DMS 273 (cell line): Measurements from ENCODE around the gene ARHGEF7.
A peak's percentile ranks its signal among the peaks of the same experiment; 100 is the strongest.

ENCODE experiments used
- DNase-seq: peaks from one replicate; lab custom pipeline; 2025; ENCODE audit not compliant: unreplicated experiment; lab: John Stamatoyannopoulos, UW

ARHGEF7 gene

DNA sequence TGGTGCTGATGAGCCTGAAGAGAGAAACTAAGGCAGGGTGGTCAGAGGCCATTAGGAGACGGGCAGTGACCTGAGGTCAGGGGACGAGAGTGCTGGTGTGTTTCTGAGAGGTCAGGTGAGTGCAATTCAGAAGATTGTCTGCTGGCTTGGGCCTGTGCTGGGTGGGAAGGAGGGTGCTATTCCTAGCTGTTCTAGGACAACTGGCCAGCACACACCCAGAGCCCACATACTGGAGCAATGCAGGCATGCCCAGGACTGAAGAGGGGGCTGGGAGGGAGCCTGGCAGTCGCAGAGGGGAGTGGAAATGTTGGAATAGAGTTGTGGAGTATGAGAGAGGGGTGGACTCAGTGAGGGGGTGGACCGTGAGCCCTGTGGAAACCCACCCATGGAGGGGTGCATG lies 16.5 kb downstream of the ARHGEF7 start:
- DNase-seq = no peak

DNA sequence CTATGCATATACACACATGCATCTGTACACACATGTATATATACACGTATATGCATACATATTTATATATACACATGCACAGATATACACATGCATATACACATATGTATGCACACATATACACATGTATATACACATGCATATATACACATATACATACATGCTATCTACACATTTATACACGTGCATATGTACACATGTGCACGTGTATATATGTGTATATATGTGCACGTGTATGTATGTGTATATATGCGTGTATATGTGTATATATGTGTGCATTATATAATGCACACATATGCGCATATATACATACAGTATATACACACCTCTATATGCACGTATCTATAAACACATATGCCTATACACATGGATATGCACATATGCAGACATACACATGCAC lies 17.8 kb downstream of the ARHGEF7 start:
- DNase-seq = no peak

DNA sequence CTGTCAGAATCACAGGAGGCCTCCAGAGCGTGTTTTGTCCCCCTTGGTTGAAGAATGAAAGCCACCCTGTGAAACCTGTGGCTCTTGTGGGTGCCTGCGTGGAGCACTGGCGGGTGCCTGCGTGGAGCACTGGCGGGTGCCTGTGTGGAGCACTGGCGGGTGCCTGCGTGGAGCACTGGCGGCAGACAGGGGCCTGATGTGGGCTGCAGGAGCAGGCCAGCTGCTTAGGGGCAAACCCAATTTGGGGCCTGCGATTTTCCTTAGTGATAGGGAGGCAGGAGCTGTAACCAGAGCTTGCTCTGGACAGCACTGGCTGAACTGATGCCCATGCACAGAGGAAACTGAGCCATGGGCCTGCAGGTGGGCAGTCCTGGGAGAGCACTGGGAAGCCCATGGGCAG lies 24.3 kb downstream of the ARHGEF7 start:
- DNase-seq = no peak

DNA sequence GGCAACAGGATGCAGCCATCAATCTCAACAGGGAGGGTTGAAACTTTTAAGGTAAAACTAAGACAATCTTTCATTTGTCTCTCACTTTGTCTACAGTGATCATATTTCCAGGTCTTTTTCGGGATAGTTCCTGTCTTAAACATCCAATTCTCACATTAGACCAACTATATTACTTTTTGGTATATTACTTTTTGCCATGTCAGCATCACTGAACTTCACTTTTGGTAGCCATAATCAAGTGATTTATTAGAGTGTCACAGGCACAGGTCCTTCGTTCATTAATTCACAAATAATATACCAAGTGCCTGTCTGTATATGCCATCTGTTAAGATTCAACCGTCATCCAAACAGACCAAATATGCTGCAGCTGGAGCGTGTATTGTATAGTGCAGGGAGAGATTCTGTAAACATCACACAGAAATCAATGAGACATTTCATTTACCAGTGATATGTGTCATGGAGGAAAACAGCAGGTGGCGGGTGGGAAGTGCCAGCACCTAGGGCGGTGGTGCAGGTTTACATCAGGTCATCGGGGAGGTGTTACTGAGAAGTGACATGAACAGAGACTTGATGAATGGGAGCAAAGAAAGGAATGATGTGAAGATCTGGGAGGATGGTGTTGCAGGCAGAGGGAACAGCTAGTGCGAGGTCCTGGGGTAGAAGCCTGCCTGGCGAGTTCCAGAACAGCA lies 24.9 kb downstream of the ARHGEF7 start:
- peak; percentile 27 for DNase-seq

DNA sequence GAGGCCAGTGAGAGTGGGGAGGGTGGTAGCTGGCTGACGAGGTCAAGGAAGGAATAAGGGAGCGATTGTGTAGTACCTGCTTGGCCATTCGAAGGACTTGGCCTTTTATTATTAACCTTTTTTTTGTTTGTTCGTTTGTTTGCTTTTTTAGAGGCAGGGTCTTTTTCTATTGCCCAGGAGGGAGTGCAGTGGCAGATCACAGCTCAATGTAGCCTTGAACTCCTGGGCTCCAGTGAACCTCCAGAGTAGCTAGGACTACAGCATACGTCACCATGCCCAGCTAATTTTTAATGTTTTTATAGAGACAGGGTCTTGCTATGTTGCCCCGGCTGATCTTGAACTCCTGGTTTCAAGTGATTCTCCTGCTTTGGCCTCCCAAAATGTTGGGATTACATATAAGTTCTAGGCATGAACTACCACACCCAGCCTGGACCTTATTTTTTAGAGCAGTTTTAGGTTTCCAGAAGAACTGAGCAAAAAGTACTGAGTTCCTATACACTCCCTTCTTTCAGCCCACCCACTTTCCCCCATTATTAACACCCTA lies 25.5 kb downstream of the ARHGEF7 start:
- no peak for DNase-seq

DNA sequence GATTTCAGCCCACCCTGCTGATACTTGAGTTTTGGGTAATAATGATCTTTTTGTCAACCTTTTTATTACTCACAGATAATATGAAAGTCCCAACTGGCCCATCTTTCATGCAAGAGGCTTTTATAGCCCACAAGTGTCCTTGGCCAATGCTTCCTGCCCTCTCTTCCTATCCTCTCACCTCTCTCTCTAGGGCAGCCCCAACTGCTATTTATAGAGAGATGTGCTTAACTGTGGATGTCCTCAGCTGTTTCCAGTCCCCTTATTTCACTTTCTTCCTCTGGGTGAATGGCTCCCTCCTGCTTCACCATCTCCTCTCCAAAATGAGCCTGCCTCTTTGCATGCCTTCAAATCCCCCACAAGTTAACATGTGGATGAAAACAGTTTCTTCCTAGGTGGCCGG lies 27.4 kb downstream of the ARHGEF7 start:
- DNase-seq = no peak

DNA sequence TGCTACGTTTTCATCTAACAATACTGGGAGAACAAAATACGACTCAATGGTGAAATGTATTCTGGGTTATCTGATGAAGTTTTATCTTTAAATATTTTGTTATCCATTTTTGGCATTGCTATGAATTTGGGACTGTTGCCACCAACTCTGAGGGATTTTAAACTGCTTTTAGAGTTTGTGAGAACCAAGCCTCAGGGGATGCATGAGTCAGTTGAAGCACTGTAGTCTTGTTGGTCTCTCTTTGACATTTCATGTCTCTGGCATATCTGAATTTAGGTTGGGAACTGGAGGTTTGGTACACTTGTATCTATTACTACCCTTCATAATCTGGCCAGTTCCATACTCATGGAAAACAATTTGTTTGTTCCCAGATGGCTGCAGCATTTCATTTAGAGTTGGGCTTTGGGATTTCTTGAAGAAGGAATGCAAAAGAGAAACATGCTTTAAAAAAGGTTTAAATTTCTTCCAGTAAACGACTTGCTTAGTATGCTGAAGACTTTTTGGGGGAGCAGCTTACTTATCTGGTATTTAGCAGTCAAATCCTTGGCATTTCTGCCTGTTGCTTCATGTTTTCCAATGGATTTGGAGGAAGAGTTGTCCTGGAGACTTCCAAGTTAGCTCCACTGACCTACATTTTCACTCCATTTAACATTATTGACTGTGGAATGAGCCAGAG lies 28.9 kb downstream of the ARHGEF7 start:
- DNase-seq = no peak

DNA sequence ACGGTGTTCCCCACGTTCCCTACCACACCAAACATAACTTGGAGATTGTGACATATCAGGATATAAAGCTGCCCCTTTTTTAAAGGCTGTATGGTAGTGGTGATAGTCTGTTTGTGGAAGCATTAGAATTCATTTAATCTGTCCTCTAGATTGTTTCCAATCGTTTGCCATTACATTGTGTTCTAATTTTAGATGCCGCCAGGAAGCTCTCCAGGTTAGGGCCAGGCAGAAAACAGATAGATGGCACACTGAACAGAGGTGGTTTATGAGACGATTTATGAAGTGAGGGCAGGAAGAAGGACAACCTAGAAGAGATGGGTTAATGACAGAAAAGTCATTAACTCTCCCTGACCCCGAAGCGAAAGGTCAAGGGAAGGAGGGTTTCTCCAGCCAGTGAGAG lies 30.0 kb downstream of the ARHGEF7 start:
- DNase-seq = no peak

DNA sequence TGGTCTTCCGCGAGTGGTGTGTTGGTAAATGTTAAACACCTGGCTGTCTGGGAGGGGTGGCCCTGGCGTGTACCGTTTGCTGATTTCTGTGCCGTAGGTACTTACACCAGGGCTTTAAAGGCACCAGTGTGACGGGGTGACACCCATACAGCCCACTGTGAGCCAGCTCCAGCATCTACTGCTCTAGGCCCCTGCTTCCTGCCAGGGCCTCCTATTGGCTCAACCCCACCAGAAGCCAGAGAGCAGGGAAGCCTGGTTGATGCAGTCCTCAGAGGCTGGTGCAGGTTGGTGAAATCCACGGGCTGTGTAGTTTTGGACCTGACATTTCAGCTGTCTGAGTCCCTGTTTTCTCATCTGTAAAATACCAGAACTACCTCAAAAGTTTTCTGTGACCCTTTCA lies 30.4 kb downstream of the ARHGEF7 start:
- DNase-seq = no peak

DNA sequence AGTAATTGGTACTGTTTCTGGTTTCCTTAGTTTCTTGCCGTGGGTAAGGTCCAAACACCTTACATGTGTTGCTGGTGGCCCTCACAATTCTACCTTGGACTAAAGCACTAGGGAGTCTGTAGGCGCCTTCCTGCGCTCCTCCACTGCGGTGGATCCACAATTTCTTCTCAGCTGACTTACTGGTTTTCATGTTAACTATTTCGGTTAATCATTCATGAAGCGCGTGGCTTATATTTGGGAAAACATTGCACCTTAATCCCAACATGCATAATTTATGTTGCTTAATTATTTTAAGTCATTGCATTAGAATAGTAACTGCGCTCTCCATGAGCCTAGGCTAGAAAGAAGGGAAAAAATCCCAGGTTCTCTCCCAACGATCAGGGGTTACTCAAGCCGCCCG lies 37.7 kb downstream of the ARHGEF7 start:
- DNase-seq = peak; percentile 34

DNA sequence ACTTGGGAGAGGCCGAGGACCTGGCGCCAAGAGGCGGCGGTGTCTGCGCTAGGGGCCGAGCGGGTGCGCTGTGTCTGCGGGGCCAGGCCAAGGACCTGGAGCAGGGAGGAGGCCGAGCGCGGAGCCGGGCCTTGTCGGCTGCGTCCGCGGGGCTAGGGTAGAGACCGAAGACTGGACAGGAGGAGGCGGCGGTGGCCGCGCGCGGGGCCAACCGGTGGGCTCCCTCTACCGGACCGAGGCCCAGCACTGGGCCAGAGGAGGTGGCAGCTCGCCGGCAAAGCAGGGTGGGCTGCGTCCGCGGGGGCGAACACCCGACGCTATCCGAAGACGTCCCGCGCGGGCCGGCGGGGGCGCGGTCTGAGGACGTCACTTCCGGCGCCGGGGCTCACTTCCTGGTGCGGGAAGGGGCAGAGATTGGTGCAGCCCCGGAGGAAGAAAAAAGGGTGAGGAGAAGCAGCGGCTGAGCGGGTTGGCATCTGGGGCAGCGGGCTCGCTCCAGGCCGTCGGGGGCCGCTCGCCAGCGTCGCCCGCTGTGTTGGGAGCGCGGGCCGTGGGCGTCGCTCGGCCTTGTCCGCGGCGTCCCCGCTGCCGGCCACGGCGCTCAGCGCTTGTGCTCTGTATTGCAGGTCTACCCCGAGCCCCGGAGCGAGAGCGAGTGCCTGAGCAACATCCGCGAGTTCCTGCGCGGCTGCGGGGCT lies 38.3 kb downstream of the ARHGEF7 start:
- DNase-seq = peak; percentile 93

DNA sequence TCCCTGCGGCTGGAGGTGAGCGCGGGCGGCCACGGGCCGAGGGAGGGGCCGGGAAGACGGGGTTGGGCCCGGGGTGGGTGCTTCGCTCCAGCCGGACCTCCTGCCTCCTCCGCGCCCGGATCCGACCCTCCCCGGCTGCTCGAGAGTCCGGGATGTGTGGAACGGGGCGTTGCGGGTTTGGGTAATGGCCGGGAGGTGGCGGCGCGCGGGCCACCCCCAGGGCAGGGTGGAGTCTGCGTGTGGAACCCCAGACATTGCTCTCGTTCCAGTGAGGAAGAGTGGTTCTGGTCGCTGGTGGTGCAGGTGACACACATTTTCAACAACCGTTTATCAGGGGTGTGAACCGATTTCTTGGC lies 38.8 kb downstream of the ARHGEF7 start:
- peak; percentile 75 for DNase-seq

DNA sequence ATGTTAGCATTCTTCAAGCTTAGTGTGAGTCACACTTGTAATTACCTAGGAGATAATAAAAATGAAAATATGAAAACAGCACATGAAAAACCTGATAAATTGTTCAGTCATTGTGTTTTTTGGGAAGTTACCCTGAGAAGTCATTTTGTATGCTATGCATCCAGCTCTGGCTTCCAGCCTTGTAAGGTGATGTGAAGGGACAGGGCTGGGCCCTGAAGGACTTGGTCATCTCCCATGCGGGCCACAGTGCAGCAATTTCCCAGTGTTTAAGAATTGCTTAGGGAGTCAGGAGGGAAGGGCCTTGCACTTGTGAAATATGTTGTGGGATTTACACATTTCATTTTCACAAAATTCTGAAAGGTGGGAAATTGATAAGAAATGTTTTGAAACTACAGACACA lies 41.3 kb downstream of the ARHGEF7 start:
- no peak for DNase-seq

DNA sequence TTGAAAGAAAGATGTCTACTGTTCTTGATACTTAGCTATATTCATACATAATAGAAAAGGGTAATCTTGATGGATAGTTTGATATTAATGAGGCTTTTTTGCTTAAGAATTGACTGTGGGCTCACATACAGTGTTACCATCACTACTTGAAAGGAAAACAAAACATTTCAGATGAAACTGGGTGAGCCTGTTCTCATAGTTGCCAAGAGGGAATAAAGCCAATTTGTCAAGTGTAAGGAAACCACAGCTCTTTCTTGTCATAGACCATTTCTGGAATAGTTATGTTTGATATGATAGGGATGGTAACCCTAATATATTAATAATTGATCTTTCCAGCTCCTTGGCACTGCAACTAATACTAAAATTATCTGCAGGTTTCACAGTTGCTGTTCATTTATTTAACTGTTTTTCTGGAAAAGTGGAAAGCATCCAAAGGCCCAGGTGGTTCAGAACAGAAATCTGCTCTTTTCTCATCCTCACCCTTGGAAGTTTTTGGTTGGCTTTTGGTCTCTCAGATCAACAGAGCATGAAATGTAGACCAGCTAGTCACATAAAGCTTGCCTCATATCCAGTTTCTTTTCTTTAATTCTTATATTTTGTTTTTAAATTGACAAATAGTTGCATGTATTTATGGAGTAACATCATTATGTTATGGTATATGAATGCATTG lies 43.2 kb downstream of the ARHGEF7 start:
- no peak for DNase-seq

DNA sequence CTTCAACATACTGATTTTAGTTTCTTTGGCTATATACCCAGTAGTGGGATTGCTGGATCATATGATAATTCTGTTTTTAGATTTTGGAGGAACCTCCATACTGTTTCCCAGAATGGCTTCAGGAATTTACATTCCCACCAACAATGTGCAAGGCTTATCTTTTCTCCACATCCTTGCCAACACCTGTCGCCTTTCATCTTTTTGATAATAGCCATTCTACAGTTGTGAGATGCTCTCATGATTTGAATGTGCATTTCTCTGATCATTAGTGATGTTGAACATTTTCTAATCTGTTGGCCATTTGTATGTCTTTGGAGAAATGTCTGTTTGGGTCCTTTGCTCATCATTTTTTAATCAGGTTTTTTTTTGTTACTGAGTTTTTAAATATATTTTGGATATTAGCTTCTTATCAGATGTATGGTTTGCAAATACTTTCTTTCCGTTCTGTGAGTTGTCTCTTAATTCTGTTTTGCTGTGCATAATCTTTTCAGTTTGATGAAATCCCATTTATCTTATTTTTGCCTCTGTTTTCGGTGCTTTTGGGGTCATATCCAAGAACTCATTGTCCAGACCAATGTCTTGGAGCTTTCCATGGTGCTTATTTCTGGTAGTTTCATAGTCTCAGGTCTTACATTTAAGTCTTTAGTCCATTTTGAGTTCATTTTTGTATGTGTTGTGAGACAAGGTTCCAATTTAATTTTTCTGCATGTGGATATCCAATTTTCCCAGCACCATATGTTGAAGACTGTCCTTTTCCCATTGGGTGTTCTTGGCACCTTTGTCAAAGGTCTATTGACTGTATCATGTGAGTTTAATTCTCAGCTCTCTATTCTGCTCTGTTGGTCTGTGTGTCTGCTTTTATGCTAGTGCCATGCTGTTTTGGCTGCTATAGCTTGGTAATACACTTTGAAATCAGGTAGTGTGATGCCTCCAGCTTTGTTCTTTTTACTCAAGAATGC lies 44.5 kb downstream of the ARHGEF7 start:
- DNase-seq = no peak

DNA sequence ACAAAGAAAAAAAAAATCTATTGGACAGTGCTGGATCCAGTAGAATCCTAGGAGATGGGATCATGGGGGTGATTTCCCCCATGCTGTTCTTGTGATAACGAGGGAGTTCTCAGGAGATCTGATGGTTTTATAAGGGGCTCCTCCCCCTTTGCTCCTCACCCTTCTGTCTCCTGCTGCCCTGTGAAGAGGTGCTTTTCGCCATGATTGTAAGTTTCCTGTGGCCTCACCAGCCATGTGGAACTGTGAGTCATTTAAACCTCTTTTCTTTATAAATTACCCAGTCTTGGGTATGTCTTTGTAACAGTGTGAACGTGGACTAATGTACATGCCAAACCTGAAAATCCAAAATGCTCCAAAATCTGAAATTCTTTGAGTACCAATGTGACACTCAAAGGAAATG lies 45.5 kb downstream of the ARHGEF7 start:
- no peak for DNase-seq

DNA sequence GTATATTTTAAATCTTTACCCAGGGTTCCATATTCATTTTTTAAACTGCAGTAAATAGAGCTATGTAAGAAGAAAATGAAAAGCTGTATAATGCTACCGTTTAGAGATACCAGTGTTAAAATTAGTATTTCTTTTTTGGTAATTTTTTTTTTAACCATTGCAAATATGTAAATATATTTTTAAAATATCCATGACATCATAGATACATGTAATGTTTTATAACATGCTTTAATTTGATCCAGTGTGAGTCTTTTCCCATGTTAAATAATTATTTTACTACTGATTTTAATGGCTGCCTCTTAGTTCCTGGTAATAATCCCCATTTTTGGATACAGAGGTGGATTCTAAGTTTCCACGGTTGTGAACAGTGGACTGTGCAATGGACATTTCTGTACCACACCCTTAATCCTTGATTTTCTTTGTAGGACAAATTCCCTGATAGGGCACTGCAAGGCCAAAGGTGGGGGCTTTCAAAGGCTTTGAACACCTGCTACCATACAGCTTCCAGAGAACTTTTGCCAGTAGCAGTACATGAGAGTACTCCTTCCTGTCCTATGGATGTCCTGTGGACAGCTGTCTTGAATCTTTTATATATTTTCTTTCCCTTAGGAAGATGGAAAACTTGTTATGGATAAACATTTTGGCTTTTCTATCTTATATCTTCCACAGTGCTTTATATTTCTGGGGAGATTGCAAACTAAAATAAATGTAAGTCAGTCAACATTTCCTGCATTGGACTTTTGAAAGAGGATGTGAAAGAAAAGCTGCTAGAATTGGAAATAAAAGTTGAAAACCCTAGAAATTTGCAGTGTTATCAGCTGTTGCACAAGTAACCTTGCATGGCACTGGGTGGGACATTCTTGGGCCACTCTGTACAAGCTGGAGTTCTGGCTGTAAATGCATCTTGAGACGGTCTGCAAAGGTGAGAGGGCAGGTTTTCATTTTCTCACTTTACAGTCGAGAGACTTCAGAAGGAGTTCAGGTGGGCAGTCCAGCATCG lies 46.8 kb downstream of the ARHGEF7 start:
- DNase-seq = no peak

DNA sequence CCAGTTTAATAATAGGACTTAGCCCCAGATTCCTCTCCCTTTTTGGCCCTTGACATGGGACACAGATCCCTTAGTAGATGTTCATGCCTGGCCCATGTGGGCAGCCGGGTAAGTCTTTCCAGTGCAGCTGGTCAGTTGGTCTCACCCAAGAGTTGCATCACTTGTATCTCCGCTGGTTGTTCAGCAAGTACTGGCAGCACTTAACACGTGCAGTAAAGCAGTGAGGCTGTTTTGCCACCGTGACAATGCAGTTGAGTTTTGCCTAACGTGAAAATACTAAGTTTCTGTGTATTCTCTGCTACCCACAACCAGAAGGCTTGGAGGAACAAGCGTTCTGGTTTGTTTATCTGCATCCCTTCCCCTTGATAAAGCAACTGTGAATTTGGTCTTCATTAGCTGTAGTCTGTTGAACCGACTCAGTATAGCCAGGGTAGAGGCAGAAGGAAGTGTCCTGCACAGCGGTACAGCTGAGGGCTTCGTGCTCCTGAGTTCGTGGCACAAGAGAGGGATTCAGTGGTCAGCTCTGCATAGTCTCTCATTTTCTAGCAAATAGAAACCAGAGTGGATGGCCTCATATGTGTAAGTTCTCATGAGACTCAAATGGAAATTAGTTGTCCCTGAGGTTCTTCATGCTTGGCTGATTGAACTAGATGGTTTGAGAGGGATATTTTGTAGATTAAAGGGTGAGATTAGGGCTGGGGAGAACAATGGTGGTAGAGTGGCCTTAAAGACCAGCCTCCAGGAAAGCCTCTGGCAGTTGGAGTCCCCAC lies 50.3 kb downstream of the ARHGEF7 start:
- no peak for DNase-seq
